ENCODE results near the gene PMM1. TPM values are rescaled to one million over a fixed set of nuclear protein-coding genes. Genes with fewer than 3 reads are reported as not detected.

Gene PMM1
- total and polyA plus RNA-seq, 2 of the 13 experiments (the other 11 are each of a cell fraction or from before 2014, with no cell fraction given) = 17.8 to 95.6 TPM

GRCh38 chr22:41544671-41545476 lies 44.8 kb downstream of the PMM1 start (continued):
- TF ChIP-seq ZNF124 (CRISPR knock-in tag; IDR thresholded peaks at IDR 0.05) = no peak
- TF ChIP-seq HMGXB4 (CRISPR knock-in tag; IDR thresholded peaks at IDR 0.05; ENCODE audit: borderline replicate concordance in 1 of 2, low read depth in 1 of 2) = no peak
- TF ChIP-seq TBL1XR1 (IDR thresholded peaks at IDR 0.05; ENCODE audit: borderline replicate concordance, low read length, partially characterized antibody) = no peak
- peak; percentile 56 for TF ChIP-seq TEAD3 (CRISPR knock-in tag; optimal IDR thresholded peaks at IDR 0.05; ENCODE audit: borderline replicate concordance)
- no peak for TF ChIP-seq ZNF558 (CRISPR knock-in tag; IDR thresholded peaks at IDR 0.05; ENCODE audit: borderline replicate concordance)
- no peak for TF ChIP-seq SP2 (CRISPR knock-in tag; IDR thresholded peaks at IDR 0.05)
- no peak for TF ChIP-seq PHF8 (CRISPR knock-in tag; IDR thresholded peaks at IDR 0.05)
- no peak for TF ChIP-seq SRY (CRISPR knock-in tag; IDR thresholded peaks at IDR 0.05)
- no peak for TF ChIP-seq NR0B2 (CRISPR knock-in tag; IDR thresholded peaks at IDR 0.05)
- no peak for TF ChIP-seq PHF5A (CRISPR knock-in tag; IDR thresholded peaks at IDR 0.05; ENCODE audit: low read depth, unreplicated experiment)
- no peak for TF ChIP-seq ZNF839 (CRISPR knock-in tag; IDR thresholded peaks at IDR 0.05; ENCODE audit: borderline replicate concordance)
- TF ChIP-seq MTF1 (CRISPR knock-in tag; IDR thresholded peaks at IDR 0.05) = no peak
- TF ChIP-seq POGZ (CRISPR knock-in tag; IDR thresholded peaks at IDR 0.05) = no peak
- no peak for TF ChIP-seq CREB1 (IDR thresholded peaks at IDR 0.05)
- TF ChIP-seq CREB1 (CRISPR knock-in tag; IDR thresholded peaks at IDR 0.05) = 0 out of 2 replicates have a peak, but pooled peaks have one; percentile 12
- no peak for TF ChIP-seq DMAP1 (CRISPR knock-in tag; IDR thresholded peaks at IDR 0.05)

Measured in HepG2 (cell line).